Endodermal cell (in vitro differentiated cells): ENCODE data around the gene PPP2R2C. TPM values are rescaled to one million over a fixed set of nuclear protein-coding genes. Genes with fewer than 3 reads are reported as not detected.

ENCODE experiments used
- DNase-seq: peaks from one replicate; pipeline ENCODE4 v3.0.0-alpha.2; 2017
- H3K27ac ChIP-seq: 2 replicates; pipeline ENCODE4 v1.5.1; 2013; ENCODE audit warnings: mild to moderate bottlenecking, low read depth, low read length, moderate library complexity
- H3K27me3 ChIP-seq: 2 replicates; pipeline ENCODE4 v1.6.1; 2013; ENCODE audit warnings: mild to moderate bottlenecking, low read length, moderate library complexity; ENCODE audit not compliant: insufficient read depth, control insufficient read depth, poor library complexity, severe bottlenecking
- H3K36me3 ChIP-seq: 2 replicates; pipeline ENCODE4 v1.7.0; 2013; ENCODE audit warnings: mild to moderate bottlenecking, low read length, moderate library complexity; ENCODE audit not compliant: control insufficient read depth, insufficient read depth
- H3K4me1 ChIP-seq: one replicate; pipeline ENCODE4 v1.7.0; 2013; ENCODE audit warnings: low read length; ENCODE audit not compliant: control insufficient read depth, insufficient read depth
- H3K4me3 ChIP-seq: 2 replicates; pipeline ENCODE4 v1.5.1; 2013; ENCODE audit warnings: mild to moderate bottlenecking, low read length, moderate library complexity
- H3K9ac ChIP-seq: 2 replicates; pipeline ENCODE4 v1.6.1; 2013; ENCODE audit warnings: mild to moderate bottlenecking, low read length, moderate library complexity; ENCODE audit not compliant: poor library complexity, severe bottlenecking; ENCODE audit errors: extremely low read depth
- H3K9me3 ChIP-seq: 2 replicates; pipeline ENCODE4 v1.6.1; 2013; ENCODE audit warnings: mild to moderate bottlenecking, low read length, moderate library complexity; ENCODE audit not compliant: control insufficient read depth
- H3K27ac Mint-ChIP-seq: 2 replicates; pipeline ENCODE4 v1.8.0; 2020; ENCODE audit warnings: mixed read lengths
- H3K27me3 Mint-ChIP-seq: 2 replicates; pipeline ENCODE4 v1.8.0; 2021; ENCODE audit warnings: mild to moderate bottlenecking, mixed read lengths; ENCODE audit not compliant: insufficient read depth
- H3K36me3 Mint-ChIP-seq: 2 replicates; pipeline ENCODE4 v1.8.0; 2020; ENCODE audit warnings: low read depth, mixed read lengths
- H3K4me1 Mint-ChIP-seq: 2 replicates; pipeline ENCODE4 v1.8.0; 2020; ENCODE audit warnings: mixed read lengths
- H3K4me3 Mint-ChIP-seq: 2 replicates; pipeline ENCODE4 v1.8.0; 2020; ENCODE audit warnings: mild to moderate bottlenecking, moderate library complexity, mixed read lengths
- H3K9me3 Mint-ChIP-seq: 2 replicates; pipeline ENCODE4 v1.8.0; 2020; ENCODE audit warnings: mild to moderate bottlenecking, mixed read lengths
- WGBS, 2 experiments: methylation state at CpG; one replicate each; pipeline versions ENCODE4 v1.1.5 to v1.1.7; 2013; ENCODE audit warnings: missing lambda C conversion rate in 2 of 2, mixed read lengths in 1 of 2; ENCODE audit not compliant: insufficient coverage in 1 of 2, insufficient read length in 1 of 2; 5-methylcytosine and 5-hydroxymethylcytosine counted together
- total RNA-seq, 2 donors: library from RNA; stranded (reverse); fragmentation: NEBNext Ultra II Directional in 1 of 2; extraction: Animal tissue kit (Norgen Biotek cat#: 25700) in 1 of 2; gene quantifications; 2 replicates in 1 of 2; 3 replicates in 1 of 2; pipeline ENCODE4 v1.2.1, GENCODE V29; 2021
- TF ChIP-seq, protein P1 (sequence below): fragments of 200-600 bp; sonication (generic); conservative IDR thresholded peaks from 2 replicates; pipeline ENCODE4 v1.5.0; 2021; ENCODE audit warnings: antibody characterized with exemption, mild to moderate bottlenecking

PPP2R2C gene
- total RNA-seq, 2 donors from 2014 or later, result 4.4 to 19.2 TPM

DNA sequence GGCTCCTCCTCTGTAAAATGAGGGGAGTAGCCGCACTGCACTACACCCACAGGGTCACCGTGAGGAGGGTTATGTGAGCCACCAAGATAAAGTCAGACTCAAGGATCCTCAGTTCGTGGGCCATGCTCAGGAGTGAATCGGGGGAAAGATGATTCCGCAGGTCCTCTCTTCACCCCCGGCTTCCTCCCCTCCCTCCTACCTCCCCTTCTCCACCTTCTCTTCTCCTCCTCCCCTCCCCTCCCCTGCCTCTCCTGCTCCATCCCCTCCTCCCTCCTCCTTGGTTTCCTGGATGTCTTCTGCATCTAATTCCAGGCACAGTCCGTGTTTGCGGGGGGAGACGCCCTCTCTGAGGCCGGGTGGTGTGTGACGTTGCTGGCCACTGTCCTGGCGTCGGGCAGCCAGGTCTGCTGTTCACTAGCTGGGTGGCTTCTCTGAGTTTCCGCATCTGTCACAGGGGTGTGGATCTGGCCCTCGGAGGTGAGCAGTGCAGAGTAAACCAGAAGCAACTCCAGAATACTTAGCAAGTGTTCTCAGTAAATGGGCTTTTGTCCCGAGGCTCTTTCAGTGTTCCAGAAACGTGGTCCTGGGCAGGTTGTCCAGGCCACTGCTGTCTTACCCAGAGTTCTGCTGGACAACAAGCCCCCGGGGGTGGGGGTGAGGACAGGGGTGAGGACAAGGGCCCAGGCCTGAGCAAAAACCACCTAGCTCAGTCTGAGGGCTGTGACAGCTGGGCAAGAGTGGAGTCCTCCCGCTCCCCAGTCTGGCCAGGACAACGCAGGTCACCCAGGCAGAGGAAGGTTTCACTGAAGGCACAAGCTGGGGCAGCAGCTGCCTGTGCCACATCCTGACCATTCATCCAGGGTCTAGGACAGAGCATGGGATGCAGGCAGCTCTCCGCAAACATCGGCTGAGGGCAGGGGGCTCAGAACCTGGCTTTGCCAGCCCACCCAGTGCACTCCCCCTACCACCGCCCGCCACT, 92.4 kb downstream of the PPP2R2C start:
- Mint-ChIP-seq H3K4me3 (no peak overlapping the region), H3K4me1 (no peaks in the 10 kb centered on the region), H3K27me3 (no peaks in the 10 kb centered on the region), H3K36me3 (no peaks in the 10 kb centered on the region), H3K27ac (no peak overlapping the region), H3K9me3 (no peaks in the 10 kb centered on the region)
- Histone ChIP-seq H3K4me3 (no peak overlapping the region), H3K4me1 (no peaks in the 10 kb centered on the region), H3K27me3 (no peaks in the 10 kb centered on the region), H3K9me3 (no peaks in the 10 kb centered on the region), H3K36me3 (no peaks in the 10 kb centered on the region), H3K27ac (no peak overlapping the region), H3K9ac (no peak overlapping the region)
- DNase-seq, result no peak
- 61 to 77% methylated on average over 18 to 24 of the region's 24 CpGs for WGBS, 2 experiments
- TF ChIP-seq, protein P1, sequence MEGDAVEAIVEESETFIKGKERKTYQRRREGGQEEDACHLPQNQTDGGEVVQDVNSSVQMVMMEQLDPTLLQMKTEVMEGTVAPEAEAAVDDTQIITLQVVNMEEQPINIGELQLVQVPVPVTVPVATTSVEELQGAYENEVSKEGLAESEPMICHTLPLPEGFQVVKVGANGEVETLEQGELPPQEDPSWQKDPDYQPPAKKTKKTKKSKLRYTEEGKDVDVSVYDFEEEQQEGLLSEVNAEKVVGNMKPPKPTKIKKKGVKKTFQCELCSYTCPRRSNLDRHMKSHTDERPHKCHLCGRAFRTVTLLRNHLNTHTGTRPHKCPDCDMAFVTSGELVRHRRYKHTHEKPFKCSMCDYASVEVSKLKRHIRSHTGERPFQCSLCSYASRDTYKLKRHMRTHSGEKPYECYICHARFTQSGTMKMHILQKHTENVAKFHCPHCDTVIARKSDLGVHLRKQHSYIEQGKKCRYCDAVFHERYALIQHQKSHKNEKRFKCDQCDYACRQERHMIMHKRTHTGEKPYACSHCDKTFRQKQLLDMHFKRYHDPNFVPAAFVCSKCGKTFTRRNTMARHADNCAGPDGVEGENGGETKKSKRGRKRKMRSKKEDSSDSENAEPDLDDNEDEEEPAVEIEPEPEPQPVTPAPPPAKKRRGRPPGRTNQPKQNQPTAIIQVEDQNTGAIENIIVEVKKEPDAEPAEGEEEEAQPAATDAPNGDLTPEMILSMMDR, result no peak

DNA sequence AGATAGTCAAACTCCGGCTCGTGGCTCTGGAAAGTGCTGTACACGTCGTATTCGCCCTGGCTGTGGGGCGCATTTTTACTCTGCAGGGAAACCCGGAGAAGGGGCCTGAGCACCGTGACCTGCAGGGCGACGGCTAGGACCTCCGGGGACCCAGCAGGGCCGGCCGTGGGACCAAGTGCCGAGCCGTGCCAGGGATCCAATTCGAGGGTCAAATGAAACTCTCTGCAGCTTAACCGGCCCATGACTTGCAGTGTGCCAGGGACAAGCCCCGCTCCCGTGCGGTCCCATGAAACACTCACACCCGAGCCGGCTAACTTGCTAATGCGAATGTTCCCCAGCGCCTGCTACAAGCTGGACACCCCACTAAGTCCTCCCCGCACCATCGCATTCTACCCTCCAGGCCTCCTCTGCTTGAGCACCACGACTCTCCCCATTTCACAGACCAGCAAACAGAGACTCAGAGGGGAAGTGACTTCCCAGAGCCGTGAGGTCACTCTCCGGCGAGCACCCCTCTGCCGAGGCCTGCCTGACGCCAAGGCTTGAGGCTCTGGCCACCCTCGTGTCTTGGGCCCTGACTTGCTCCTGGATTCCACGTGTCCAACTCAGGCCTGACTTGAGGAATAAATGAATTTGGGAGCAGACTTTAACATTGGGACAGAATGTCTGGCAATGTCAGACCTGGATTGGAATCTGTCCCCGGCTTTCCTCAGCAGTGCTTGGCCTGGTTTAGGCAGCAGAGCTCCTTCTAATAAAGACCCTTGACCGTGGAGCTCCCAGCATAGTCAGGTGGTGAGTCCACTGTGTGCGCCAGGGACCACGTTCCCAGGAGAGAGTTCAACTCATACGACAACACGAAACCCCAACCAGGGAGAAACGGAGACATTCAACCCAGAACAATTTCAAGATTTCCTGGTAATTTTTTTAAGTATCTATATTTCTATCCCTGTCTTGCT, 93.6 kb downstream of the PPP2R2C start:
- no peaks in the 10 kb centered on the region for H3K27me3 ChIP-seq
- H3K4me3 Mint-ChIP-seq, result no peak overlapping the region
- 93% methylated on average over 29 to 41 of the region's 41 CpGs for WGBS, 2 experiments
- H3K27ac ChIP-seq, result no peak overlapping the region
- H3K4me1 Mint-ChIP-seq, result no peaks in the 10 kb centered on the region
- H3K27me3 Mint-ChIP-seq, result no peaks in the 10 kb centered on the region
- no peaks in the 10 kb centered on the region for H3K9me3 Mint-ChIP-seq
- no peak for DNase-seq
- H3K4me1 ChIP-seq, result no peaks in the 10 kb centered on the region
- H3K9ac ChIP-seq, result no peak overlapping the region
- H3K9me3 ChIP-seq, result no peaks in the 10 kb centered on the region
- no peak overlapping the region for H3K4me3 ChIP-seq
- H3K27ac Mint-ChIP-seq, result no peak overlapping the region
- H3K36me3 ChIP-seq, result no peaks in the 10 kb centered on the region
- no peaks in the 10 kb centered on the region for H3K36me3 Mint-ChIP-seq
- TF ChIP-seq, protein P1, result no peak
